ENCODE measurements around the gene ZNF878. TPM values are rescaled to one million over a fixed set of nuclear protein-coding genes. Genes with fewer than 3 reads are reported as not detected.

Gene ZNF878
- total and polyA plus RNA-seq, 2 of the 13 experiments (the other 11 are each of a cell fraction or from before 2014, with no cell fraction given): 0.46 to 5.2 TPM

DNA sequence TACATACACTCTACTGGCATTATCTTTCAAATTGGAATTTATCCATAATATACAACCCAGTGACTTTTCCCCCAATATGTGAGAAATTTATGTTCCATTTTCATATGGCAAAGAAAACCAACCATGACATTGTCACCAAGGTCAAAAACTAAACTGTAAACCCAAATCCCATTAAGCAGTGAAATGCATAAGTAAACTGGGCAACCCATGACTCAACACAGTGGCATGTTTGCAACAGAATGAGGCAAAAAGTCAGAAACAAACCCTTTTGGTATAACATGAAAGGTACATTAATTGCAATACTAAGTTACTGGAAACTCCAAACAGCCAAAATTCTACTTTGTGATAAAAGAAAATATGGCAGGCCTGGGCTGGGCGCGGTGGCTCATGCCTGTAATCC lies 4.9 kb downstream of the ZNF878 start (continued):
- TF ChIP-seq SOX5 (CRISPR knock-in tag; IDR thresholded peaks at IDR 0.05; ENCODE audit: borderline replicate concordance) (0 out of 2 replicates have a peak, but pooled peaks have one; percentile 44), FOSL2 (CRISPR knock-in tag; IDR thresholded peaks at IDR 0.05) (peak; percentile 94), ZNF878 (CRISPR knock-in tag; IDR thresholded peaks at IDR 0.05) (peak; percentile 58; the same call in 1 of the 2 replicates)

DNA sequence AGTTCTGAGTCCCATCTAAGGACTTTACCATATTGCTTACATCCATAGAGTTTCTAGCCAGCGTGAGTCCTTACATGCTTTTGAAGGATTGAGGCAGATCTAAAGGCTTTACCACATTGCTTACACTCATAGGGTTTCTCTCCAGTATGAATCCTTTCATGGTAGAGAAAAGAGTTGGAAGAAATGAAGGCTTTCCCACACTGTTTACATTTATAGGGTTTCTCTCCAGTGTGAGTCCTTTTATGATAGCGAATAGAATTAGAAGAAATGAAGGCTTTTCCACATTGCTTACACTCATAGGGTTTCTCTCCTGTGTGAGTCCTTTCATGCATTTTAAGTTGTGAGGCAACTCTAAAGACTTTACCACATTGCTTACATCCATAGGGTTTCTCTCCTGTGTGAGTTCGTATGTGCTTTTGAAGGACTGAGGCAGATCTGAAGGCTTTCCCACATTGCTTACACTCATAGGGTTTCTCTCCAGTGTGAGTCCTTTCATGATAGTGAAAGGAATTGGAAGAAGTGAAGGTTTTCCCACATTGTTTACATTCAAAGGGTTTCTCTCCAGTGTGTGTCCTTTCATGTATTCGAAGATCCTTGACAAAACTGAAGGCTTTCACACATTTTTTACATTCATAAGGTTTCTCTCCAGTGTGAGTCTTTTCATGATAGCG lies 8.9 kb downstream of the ZNF878 start:
- ChIA-PET CTCF (ENCODE audit: low intra/inter-chr PET ratio, low total read pairs) (no interaction called here), POLR2A (interaction anchor here (1.4 to 1.6 kb wide), 2 partner anchors 9 to 16 kb away, joined by 4 to 7 read pairs; partner anchors contain the start of gene ZNF878)
- ATAC-seq (no peak), DNase-seq (ENCODE audit: low spot score) (no peak), FAIRE-seq (no peak)
- H3K27ac ChIP-seq (ENCODE audit: extremely low read length, insufficient read depth, low read length): no peak overlapping the region
- no peak overlapping the region for H2AFZ ChIP-seq (ENCODE audit: low read length)
- TSS peak; percentile 48 for BruUV-seq (replicated peaks)
- no peaks in the 10 kb centered on the region for H3K27me3 ChIP-seq (ENCODE audit: control insufficient read depth in 1 of 2, insufficient read depth in 2 of 2, low read length in 2 of 2)
- peaks cover 6 to 19% of the 10 kb centered on the region in 2 experiments; a peak in 3 of 5 replicates for H3K36me3 ChIP-seq (replicated peaks in 1 of 2; ENCODE audit: control insufficient read depth in 1 of 2, insufficient read depth in 2 of 2, low read length in 2 of 2)
- H3K9me3 ChIP-seq (ENCODE audit: low read length): no peaks in the 10 kb centered on the region
- no peaks in the 10 kb centered on the region for H3K79me2 ChIP-seq (ENCODE audit: insufficient read depth, low read length)
- H3K4me3 ChIP-seq (replicated peaks in 1 of 3; ENCODE audit: insufficient read depth in 1 of 3, low read depth in 2 of 3, low read length in 3 of 3): no peak overlapping the region
- H3K4me2 ChIP-seq (ENCODE audit: low read depth, low read length): no peak overlapping the region
- no peak overlapping the region for H3K9ac ChIP-seq (ENCODE audit: insufficient read depth, low read depth, low read length)
- WGBS (ENCODE audit: low lambda C conversion rate): 96% methylated on average over 5 of the region's 5 CpGs
- intact Hi-C loops (cut with micrococcal nuclease; ENCODE audit: unreplicated experiment): no loop called here
- H4K20me1 ChIP-seq (ENCODE audit: insufficient read depth, low read length): no peaks in the 10 kb centered on the region
- in situ Hi-C loops (cut with HindIII; ENCODE audit: extremely low pct_ligation_motif_present, low pct_unique_long_range_greater_than_20kb): no loop called here
- H3K4me1 ChIP-seq (ENCODE audit: insufficient read depth, low read length): peaks cover 23% of the 10 kb centered on the region
- TF ChIP-seq MYPOP (CRISPR knock-in tag; IDR thresholded peaks at IDR 0.05) (no peak), ZNF383 (CRISPR knock-in tag; IDR thresholded peaks at IDR 0.05; ENCODE audit: borderline replicate concordance) (no peak), PAF1 (CRISPR knock-in tag; IDR thresholded peaks at IDR 0.05) (no peak), SYNCRIP (IDR thresholded peaks at IDR 0.05; ENCODE audit: insufficient read depth, low read depth, low read length) (no peak), RFXAP (CRISPR knock-in tag; IDR thresholded peaks at IDR 0.05; ENCODE audit: borderline replicate concordance) (no peak), TCF7 (IDR thresholded peaks at IDR 0.05; ENCODE audit: low read depth) (no peak)
- TF ChIP-seq, protein P1, sequence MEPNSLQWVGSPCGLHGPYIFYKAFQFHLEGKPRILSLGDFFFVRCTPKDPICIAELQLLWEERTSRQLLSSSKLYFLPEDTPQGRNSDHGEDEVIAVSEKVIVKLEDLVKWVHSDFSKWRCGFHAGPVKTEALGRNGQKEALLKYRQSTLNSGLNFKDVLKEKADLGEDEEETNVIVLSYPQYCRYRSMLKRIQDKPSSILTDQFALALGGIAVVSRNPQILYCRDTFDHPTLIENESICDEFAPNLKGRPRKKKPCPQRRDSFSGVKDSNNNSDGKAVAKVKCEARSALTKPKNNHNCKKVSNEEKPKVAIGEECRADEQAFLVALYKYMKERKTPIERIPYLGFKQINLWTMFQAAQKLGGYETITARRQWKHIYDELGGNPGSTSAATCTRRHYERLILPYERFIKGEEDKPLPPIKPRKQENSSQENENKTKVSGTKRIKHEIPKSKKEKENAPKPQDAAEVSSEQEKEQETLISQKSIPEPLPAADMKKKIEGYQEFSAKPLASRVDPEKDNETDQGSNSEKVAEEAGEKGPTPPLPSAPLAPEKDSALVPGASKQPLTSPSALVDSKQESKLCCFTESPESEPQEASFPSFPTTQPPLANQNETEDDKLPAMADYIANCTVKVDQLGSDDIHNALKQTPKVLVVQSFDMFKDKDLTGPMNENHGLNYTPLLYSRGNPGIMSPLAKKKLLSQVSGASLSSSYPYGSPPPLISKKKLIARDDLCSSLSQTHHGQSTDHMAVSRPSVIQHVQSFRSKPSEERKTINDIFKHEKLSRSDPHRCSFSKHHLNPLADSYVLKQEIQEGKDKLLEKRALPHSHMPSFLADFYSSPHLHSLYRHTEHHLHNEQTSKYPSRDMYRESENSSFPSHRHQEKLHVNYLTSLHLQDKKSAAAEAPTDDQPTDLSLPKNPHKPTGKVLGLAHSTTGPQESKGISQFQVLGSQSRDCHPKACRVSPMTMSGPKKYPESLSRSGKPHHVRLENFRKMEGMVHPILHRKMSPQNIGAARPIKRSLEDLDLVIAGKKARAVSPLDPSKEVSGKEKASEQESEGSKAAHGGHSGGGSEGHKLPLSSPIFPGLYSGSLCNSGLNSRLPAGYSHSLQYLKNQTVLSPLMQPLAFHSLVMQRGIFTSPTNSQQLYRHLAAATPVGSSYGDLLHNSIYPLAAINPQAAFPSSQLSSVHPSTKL (CRISPR knock-in tag; IDR thresholded peaks at IDR 0.05): no peak
- TF ChIP-seq, protein P2, sequence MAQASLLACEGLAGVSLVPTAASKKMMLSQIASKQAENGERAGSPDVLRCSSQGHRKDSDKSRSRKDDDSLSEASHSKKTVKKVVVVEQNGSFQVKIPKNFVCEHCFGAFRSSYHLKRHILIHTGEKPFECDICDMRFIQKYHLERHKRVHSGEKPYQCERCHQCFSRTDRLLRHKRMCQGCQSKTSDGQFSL (CRISPR knock-in tag; IDR thresholded peaks at IDR 0.05): no peak
- TF ChIP-seq, protein P3, sequence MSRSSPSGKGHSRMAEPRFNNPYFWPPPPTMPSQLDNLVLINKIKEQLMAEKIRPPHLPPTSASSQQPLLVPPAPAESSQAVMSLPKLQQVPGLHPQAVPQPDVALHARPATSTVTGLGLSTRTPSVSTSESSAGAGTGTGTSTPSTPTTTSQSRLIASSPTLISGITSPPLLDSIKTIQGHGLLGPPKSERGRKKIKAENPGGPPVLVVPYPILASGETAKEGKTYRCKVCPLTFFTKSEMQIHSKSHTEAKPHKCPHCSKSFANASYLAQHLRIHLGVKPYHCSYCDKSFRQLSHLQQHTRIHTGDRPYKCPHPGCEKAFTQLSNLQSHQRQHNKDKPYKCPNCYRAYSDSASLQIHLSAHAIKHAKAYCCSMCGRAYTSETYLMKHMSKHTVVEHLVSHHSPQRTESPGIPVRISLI (CRISPR knock-in tag; IDR thresholded peaks at IDR 0.05; ENCODE audit: borderline replicate concordance): no peak
- TF ChIP-seq, protein P4, sequence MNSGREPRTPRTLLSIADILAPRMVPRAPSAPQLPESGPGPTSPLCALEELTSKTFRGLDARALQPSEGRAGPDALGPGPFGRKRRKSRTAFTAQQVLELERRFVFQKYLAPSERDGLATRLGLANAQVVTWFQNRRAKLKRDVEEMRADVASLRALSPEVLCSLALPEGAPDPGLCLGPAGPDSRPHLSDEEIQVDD (CRISPR knock-in tag; IDR thresholded peaks at IDR 0.05; ENCODE audit: borderline replicate concordance): no peak
